SIG-M5 (cell line): ENCODE data around the gene MEOX2.

Experiments
- DNase-seq: peaks from one replicate; lab custom pipeline; 2025; lab: John Stamatoyannopoulos, UW

Gene MEOX2

GRCh38 chr7:15610503-15610902 lies 76.0 kb downstream of the MEOX2 start:
- no peak for DNase-seq

- no peak for DNase-seq
Measured at GRCh38 chr7:15609287-15609686, 77.2 kb downstream of the MEOX2 start.

DNA sequence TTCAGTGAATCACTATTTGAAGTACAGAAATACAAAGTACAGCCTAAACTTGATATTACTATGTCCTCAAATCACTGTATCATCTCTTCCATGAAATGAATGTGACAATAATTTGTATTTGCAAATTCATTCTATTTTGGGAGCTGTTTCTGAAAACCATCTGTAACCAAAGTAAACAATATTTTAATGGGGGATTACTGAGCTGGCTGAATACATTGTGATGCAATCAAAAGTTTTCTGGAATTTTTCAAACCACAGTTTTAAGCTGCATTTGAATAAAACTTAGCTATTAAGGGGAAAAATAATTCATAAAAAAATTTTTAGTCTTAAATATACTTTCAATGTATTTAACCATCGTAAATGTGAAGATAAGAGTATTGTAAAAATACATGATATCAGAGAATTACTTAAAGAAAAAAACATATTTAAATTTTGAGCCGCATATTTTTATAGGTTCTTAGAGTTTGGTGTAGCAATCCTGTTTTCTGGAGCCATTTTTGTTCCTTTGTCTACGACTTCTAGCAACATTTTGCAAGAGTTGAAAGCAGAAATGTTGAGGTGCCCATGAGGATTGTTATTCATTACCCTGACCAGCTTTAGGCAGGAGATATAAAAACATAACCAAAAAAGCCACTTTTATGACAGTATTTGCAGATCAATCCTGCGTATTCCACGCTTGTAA lies 78.8 kb downstream of the MEOX2 start:
- no peak for DNase-seq

DNA sequence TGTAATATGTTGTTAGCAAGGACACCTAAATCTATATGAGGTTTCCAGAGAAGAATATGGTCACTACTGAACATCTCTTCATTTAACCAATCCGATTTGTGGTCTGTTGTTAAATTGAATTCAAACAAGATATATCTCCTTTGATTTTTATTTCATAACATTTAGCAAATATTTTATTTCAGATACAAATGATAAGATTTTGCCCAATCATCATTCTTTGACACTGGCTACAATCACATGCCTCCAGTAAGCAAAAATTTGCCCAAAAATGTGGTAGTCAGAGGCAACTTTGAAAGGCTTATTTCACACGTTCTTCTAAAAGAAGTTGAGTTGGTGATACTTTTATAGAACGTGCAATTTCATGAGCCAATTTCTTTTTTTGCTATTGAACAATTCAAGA lies 79.9 kb downstream of the MEOX2 start:
- DNase-seq: no peak

DNA sequence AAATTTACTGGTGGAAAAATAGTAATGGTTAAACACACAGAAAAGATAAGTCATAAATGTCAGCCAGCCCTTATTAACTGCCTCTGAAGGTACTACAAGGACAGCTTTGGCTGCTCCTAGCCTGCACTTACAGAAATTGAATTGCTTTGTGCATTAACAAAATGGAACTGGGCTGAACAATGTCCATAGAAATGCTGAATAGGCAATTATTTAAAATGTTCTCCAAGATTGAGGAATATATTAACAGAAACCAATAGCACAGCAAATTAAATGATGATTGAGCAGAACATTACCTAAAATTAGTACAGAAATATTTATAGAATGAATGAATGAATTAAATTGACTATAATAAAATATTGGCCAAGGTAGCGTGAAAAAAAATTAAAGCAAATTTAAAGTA lies 82.3 kb downstream of the MEOX2 start:
- DNase-seq: no peak

DNA sequence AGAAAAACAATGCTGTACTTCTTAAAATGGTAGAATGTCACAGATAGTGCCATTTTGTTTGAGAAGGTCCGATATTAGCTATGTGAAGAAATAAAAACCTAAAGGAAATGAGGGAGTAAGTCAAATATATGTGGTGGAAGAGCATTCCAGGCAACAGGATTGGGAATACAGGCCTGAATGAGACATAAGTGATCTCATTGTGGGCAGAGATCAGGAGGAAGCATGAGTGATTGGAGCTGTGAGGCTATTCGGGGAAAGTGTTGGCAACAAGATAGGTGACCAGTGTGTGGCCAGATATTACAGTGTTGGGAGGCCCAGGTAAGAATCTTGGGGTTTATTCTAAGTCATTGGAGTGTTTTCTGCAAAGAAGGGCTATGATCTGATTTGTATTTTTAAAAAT lies 83.4 kb downstream of the MEOX2 start:
- no peak for DNase-seq

DNA sequence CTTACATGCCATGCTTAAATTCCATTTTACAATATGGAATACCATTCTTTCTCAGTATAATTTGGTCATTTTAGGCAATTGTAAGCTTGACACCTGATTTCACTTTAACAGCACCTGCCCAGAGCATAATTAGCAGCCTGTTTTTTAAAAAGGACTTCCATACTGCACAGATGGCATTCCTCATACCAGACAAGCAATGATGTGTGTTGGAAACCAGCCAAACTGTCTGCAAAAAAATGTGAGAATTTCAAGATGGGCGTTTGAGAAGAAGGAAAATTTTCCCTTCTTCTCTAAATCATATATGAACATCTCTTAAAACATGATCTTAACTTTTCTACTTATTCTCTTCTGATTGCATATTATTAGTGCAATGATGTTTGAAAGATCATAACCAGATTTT lies 84.2 kb downstream of the MEOX2 start:
- DNase-seq: no peak

GRCh38 chr7:15601175-15601574 lies 85.3 kb downstream of the MEOX2 start:
- DNase-seq: no peak

DNA sequence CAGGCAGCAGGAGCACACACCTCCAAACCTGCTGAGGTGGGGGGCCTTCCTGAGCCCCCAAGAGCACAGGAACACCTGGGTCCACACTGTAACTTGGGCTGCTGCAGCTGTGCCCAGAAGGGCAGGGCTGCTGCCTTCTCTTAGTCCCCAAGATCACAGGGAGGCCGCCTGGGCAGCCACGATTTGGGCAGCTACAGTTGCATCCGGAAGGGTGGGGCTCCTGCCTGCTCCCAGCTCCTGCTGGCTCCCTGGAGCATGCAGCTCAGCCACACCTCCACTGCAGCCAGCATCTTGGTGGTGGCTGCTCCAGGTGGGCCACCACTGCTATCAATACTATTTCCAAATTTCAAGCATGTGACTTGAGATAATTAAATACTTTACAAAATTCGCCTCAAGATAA lies 86.2 kb downstream of the MEOX2 start:
- DNase-seq: no peak

DNA sequence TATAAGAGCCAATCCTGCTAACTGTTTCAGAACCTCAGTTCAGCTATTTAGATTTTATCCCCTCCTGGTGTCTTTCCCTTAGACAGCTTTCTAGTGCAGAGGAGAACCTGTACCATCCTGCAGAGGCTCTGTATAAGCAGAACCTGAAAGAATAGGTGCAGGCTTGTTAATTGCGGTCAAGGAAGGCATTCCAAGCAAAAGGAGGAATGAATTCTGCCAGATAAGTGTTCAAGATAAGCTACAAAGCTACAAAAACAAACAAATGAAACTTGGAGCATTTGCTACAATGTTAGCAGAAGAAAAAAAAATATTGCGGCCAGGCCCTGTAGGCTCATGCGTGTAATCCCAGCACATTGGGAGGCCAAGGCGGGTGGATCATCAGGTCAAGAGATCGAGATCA lies 92.0 kb downstream of the MEOX2 start:
- no peak for DNase-seq

GRCh38 chr7:15593382-15593781 lies 93.1 kb downstream of the MEOX2 start:
- no peak for DNase-seq

DNA sequence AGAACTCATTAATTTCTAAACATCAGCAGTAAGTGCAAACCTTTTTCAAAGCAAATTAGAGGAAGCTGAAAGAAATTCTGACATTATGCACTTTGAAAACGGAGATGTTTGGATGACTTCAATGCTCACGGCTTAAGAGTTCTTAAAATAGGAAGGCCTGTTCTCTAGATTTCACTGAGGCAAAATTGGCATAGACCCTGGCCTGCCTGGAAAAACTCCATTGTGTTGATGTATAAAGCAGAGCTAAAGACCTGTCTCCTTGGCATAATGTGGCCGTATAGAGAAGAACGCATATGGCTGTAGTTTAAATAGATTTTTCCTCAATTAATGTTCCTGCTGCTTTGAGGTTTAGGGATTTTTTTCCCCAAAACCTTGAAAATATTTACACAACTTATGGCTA lies 100.2 kb downstream of the MEOX2 start:
- DNase-seq: no peak

- DNase-seq: no peak
Measured at GRCh38 chr7:15584575-15584974, 101.9 kb downstream of the MEOX2 start.

DNA sequence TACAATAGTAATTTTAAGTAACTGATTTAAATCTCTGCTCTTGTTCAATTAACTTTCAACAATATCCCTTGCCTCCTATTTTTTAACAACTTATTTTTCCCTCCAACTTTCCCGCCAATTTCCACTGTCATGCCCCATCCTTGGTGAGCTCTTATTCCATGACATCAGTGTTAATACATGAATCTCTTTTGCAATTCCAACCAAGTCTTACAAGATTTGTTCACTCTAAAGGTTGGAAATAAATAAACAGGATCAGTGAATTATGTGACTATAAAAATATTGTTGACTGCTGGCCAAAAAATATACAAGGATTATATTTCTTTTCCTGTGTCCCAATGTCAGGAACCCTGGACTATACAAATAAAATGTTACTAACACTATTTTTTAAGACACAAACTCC lies 103.7 kb downstream of the MEOX2 start:
- DNase-seq: no peak

GRCh38 chr7:15581352-15581951 lies 105.0 kb downstream of the MEOX2 start:
- no peak for DNase-seq

GRCh38 chr7:15580604-15581351 lies 105.7 kb downstream of the MEOX2 start:
- no peak for DNase-seq

DNA sequence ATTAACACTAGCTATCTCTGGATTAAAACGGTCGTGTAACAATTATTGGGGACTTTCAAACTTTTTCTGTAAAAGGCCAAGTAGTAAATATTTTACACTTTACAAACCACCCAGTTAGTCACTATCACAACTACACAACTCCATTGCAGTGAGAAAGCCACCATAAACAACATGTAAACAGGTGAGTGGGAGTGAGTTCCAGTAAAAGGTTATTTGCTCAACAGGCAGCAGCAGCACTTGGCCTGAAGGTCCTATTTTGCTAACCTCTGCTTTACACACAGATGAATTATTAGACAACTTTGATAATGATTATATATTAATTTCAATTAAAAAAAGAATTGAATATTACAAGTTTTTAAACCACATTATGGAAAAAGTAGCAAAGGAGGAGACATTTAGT lies 108.9 kb downstream of the MEOX2 start:
- DNase-seq: no peak

DNA sequence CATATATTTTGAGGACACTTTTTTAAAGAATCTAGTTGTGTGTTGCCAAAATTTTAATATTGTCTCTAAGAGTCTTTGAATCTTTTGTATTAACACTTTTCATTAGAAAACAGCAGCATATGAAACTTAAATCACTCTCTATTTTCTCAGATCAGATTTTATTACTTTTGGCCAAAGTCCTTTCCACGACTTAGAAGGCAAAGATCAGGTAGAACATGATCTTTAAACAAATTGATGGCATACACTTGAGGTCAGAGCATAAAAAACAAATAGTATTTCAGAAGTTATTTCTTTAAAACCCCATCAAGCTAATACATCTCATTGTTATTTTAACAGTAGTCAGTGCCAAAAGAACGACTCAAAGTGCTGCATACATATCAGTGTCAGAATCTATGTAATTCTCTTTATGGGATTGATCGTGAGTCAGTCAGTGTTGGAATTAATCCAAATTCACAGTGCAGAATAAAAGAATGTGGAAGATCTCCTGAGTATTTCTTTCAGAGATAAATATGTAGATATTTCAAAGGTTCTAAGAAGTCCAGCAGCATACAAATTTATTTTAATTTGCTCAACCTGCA lies 115.1 kb downstream of the MEOX2 start:
- DNase-seq: no peak

GRCh38 chr7:15567652-15568051 lies 118.8 kb downstream of the MEOX2 start:
- no peak for DNase-seq

DNA sequence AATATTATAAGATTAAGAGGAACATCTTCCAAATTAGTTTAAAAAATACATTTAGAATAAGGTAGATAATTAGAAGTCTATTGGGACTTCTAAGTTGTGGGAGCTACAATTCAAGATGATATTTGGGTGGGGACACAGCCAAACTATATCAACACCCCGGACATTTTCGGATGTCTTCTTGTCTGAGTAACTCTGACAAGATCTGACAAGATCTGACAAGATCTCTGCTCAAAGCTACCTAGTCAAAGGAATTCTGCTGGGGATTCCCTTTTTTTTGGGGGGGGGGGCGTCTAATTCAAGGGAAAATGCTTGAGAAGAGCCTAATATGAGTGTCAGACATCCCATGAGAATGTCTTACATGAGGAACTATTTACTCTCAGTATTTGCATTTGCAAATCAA lies 119.4 kb downstream of the MEOX2 start:
- DNase-seq: no peak

DNA sequence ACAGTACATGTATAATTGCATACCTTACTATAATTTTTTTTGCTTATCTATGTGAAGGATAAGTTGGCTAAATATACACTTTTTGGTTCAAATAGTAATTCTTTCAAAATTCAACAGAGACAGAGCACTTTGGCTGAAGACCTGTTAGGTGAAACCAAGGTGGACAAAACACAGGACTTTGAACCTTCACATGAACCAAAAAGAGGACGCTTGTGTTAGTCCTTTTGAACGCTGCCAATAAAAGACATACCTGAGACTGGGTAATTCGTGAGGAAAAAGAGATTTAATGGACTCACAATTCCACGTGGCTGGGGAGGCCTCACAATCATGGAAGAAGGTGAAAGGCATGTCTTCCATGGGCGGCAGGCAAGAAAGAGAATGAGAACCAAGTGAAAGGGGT lies 120.0 kb downstream of the MEOX2 start:
- no peak for DNase-seq

GRCh38 chr7:15561835-15562234 lies 124.6 kb downstream of the MEOX2 start, which contains the start of gene AGMO:
AGMO (minus strand) TSS chr7:15562015.
- no peak for DNase-seq
